Chondrocyte (in vitro differentiated cells): ENCODE data around the gene YPEL3. TPM values are rescaled to one million over a fixed set of nuclear protein-coding genes. Genes with fewer than 3 reads are reported as not detected.
"Not testable (repeated sequence)": the region's sequence is repeated elsewhere in the genome, so short reads cannot be mapped to it uniquely, and the experiment has no call there.

Experiments
- DNase-seq: peaks from one replicate; pipeline ENCODE4 v3.0.0; 2021; ENCODE audit warnings: mixed read lengths, low spot score
- H3K27ac Mint-ChIP-seq: one replicate; pipeline ENCODE4 v1.8.0; 2021; ENCODE audit warnings: mild to moderate bottlenecking, moderate library complexity, mixed read lengths; ENCODE audit not compliant: unreplicated experiment
- H3K27me3 Mint-ChIP-seq: 2 replicates; pipeline ENCODE4 v1.8.0; 2021; ENCODE audit warnings: low read depth, mixed read lengths
- H3K36me3 Mint-ChIP-seq: 2 replicates; pipeline ENCODE4 v1.8.0; 2021; ENCODE audit warnings: low read depth, mixed read lengths
- H3K4me1 Mint-ChIP-seq: 2 replicates; pipeline ENCODE4 v1.8.0; 2021; ENCODE audit warnings: low read depth, mild to moderate bottlenecking, mixed read lengths
- H3K4me3 Mint-ChIP-seq: one replicate; pipeline ENCODE4 v1.8.0; 2021; ENCODE audit warnings: mild to moderate bottlenecking, moderate library complexity, mixed read lengths; ENCODE audit not compliant: unreplicated experiment
- H3K9me3 Mint-ChIP-seq: 2 replicates; pipeline ENCODE4 v1.8.0; 2021; ENCODE audit warnings: low read depth, mixed read lengths
- CTCF ChIP-seq: fragments of 200-600 bp; sonication (generic); IDR thresholded peaks from 2 replicates; pipeline ENCODE4 v1.5.0; 2021; ENCODE audit warnings: antibody characterized with exemption, mild to moderate bottlenecking, moderate library complexity
- total RNA-seq: library from RNA; stranded (reverse); gene quantifications from 3 replicates; pipeline ENCODE4 v1.2.1, GENCODE V29; 2021

Gene YPEL3
- total RNA-seq, 1 donor from 2014 or later = 23.3 TPM

- DNase-seq = no peak
- TF ChIP-seq CTCF = no peak
- H3K4me1 Mint-ChIP-seq = peaks cover 9% of the 10 kb centered on the region
- H3K4me3 Mint-ChIP-seq = no peak overlapping the region
- H3K9me3 Mint-ChIP-seq = no peaks in the 10 kb centered on the region
- peaks cover 14% of the 10 kb centered on the region for H3K36me3 Mint-ChIP-seq
- H3K27me3 Mint-ChIP-seq = no peaks in the 10 kb centered on the region
- H3K27ac Mint-ChIP-seq = no peak overlapping the region
Measured at GRCh38 chr16:30115238-30115637, 19.2 kb upstream of the YPEL3 start.

GRCh38 chr16:30114833-30115232 is 18.8 kb upstream of the YPEL3 start:
- H3K4me3 Mint-ChIP-seq, DNase-seq, H3K27me3 Mint-ChIP-seq, H3K4me1 Mint-ChIP-seq, H3K9me3 Mint-ChIP-seq, H3K27ac Mint-ChIP-seq: not testable (repeated sequence)
- peaks cover 14% of the 10 kb centered on the region for H3K36me3 Mint-ChIP-seq

GRCh38 chr16:30114411-30114810 is 18.4 kb upstream of the YPEL3 start:
- H3K27ac Mint-ChIP-seq = no peak overlapping the region
- no peak overlapping the region for H3K4me3 Mint-ChIP-seq
- H3K27me3 Mint-ChIP-seq = no peaks in the 10 kb centered on the region
- no peaks in the 10 kb centered on the region for H3K9me3 Mint-ChIP-seq
- peaks cover 13% of the 10 kb centered on the region for H3K36me3 Mint-ChIP-seq
- H3K4me1 Mint-ChIP-seq = peaks cover 9% of the 10 kb centered on the region
- no peak for TF ChIP-seq CTCF
- DNase-seq = no peak

- H3K4me3 Mint-ChIP-seq = no peak overlapping the region
- no peaks in the 10 kb centered on the region for H3K9me3 Mint-ChIP-seq
- no peak for DNase-seq
- H3K36me3 Mint-ChIP-seq = peaks cover 9% of the 10 kb centered on the region
- TF ChIP-seq CTCF = no peak
- peak overlapping the region; percentile 73 for H3K27ac Mint-ChIP-seq
- no peaks in the 10 kb centered on the region for H3K27me3 Mint-ChIP-seq
- H3K4me1 Mint-ChIP-seq = peaks cover 9% of the 10 kb centered on the region
Measured at GRCh38 chr16:30113711-30114333, 17.8 kb upstream of the YPEL3 start.

- H3K4me3 Mint-ChIP-seq = no peak within 1 kb of the TSS
- peak within 1 kb of the TSS; percentile 73 for H3K27ac Mint-ChIP-seq
- TF ChIP-seq CTCF = peak; percentile 15
- H3K4me1 Mint-ChIP-seq = peaks cover 9% of the 10 kb centered on the region
- no peak for DNase-seq
- H3K9me3 Mint-ChIP-seq = no peaks in the 10 kb centered on the region
- no peaks in the 10 kb centered on the region for H3K27me3 Mint-ChIP-seq
- peaks cover 8% of the 10 kb centered on the region for H3K36me3 Mint-ChIP-seq
Measured at GRCh38 chr16:30113031-30113710, 17.2 kb upstream of the YPEL3 start, which contains the start of gene GDPD3. GDPD3 (minus strand) TSS chr16:30113537; CDS start chr16:30113478, 59 bp downstream.
